Body of pancreas (tissue), 4 donors: ENCODE results near the gene CRELD2. TPM values are rescaled to one million over a fixed set of nuclear protein-coding genes. Genes with fewer than 3 reads are reported as not detected.
"Not testable (repeated sequence)": the region's sequence is repeated elsewhere in the genome, so short reads cannot be mapped to it uniquely, and the experiment has no call there.

Experiments
- ATAC-seq: fragments of 150-250 bp; one replicate; pipeline ENCODE4 v1.9.1; 2016
- DNase-seq, 4 donors: peaks; one replicate each; pipeline ENCODE4 v3.0.0-alpha.2; 2019
- H3K27ac ChIP-seq, 4 donors: fragments of 200-600 bp; sonication (generic); 1 replicate in 3 of 4; 2 replicates in 1 of 4; pipeline versions ENCODE4 v1.5.1 to v1.6.1; 2016 to 2019; ENCODE audit warnings: mild to moderate bottlenecking in 1 of 4, mixed read lengths in 1 of 4, moderate library complexity in 1 of 4
- H3K27me3 ChIP-seq, 2 donors: fragments of 200-600 bp; sonication (generic); one replicate each; pipeline ENCODE4 v1.6.0; 2016; ENCODE audit warnings: mild to moderate bottlenecking in 1 of 2
- H3K36me3 ChIP-seq, 2 donors: fragments of 200-600 bp; sonication (generic); replicated peaks in 1 of 2; 2 replicates each; pipeline ENCODE4 v1.5.1; 2016; ENCODE audit warnings: low read depth in 2 of 2; ENCODE audit not compliant: insufficient read depth in 1 of 2
- H3K4me1 ChIP-seq: fragments of 200-600 bp; sonication (generic); one replicate; pipeline ENCODE4 v1.6.0; 2016
- H3K4me3 ChIP-seq, 2 donors: fragments of 200-600 bp; sonication (generic); 1 replicate in 1 of 2; 2 replicates in 1 of 2; pipeline ENCODE4 v1.5.1; 2016 to 2019
- H3K9me3 ChIP-seq, 3 donors: fragments of 200-600 bp; sonication (generic); 1 replicate in 2 of 3; 2 replicates in 1 of 3; pipeline ENCODE4 v1.5.1; 2016
- POLR2A ChIP-seq, 3 donors: fragments of 450-650 bp; IDR thresholded peaks; one replicate each; pipeline ENCODE4 v1.6.1; 2016; ENCODE audit warnings: antibody characterized with exemption in 3 of 3, mild to moderate bottlenecking in 2 of 3
- WGBS, 2 donors: methylation state at CpG; one replicate each; pipeline ENCODE4 v1.1.5; 2017; 5-methylcytosine and 5-hydroxymethylcytosine counted together
- intact Hi-C: fragments of 100-400 bp; cut with DNase I; formaldehyde crosslinking; loops from one replicate; pipeline ENCODE4 v1.15.1; 2023
- total RNA-seq, 2 donors: library from RNA; depleted of rRNA; stranded (reverse); fragments of >200 nt; gene quantifications; one replicate each; pipeline ENCODE4 v1.1.0, GENCODE V29; 2016
- TF ChIP-seq, protein P1 (sequence below), 7 experiments: fragments of 450-650 bp in 4 of 7; fragments of 200-600 bp in 3 of 7; sonication (generic) in 3 of 7; IDR thresholded peaks; one replicate each; pipeline ENCODE4 v1.5.1; 2016 to 2019; ENCODE audit warnings: antibody characterized with exemption in 7 of 7

CRELD2 gene
- total RNA-seq, 2 donors from 2014 or later: 73.9 to 201 TPM

DNA sequence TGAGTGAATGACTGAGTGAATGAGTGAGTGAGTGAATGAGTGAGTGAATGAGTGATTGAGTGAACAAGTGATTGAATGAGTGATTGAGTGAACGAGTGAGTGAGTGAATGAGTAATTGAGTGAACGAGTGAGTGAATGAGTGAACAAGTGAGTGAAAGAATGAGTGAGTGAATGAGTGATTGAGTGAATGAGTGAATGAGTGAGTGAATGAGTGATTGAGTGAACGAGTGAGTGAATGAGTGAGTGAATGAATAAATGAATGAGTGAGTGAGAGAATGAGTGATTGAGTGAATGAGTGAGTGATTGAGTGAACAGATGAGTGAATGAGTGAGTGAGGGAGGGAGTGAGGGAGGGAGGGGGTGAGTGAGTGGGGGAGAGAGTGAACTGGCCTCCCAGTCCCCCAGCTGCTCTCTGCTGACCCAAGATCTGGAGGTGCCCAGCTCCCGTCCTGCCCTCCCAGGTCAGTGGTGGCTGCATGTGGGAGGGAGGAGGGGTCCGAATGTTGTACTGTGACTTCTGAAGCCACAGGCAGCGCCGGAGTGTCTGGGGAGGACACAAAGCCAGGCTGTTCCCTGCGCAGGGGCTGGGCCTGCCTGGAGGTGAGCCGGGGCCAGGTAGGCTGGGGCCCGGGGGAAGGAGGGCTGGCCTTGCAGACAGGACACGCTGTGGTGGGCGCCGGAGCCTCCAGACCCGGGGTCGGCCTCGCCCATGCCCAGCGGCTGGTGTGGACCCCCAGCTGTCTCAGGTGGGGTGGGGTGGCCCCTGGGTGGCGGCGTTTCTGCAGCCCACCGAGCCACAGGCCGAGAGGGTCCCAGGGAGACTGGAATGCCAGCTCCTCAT lies 24.4 kb downstream of the CRELD2 start:
- Histone ChIP-seq H3K4me3 (no peak overlapping the region), H3K4me1 (peaks cover 25% of the 10 kb centered on the region), H3K36me3 (no peaks in the 10 kb centered on the region), H3K27ac (no peak overlapping the region), H3K9me3 (no peaks in the 10 kb centered on the region), H3K27me3 (no peaks in the 10 kb centered on the region)
- 80 to 84% methylated on average over 8 to 20 of the region's 21 CpGs for WGBS, 2 donors
- intact Hi-C loops: no loop called here
- TF ChIP-seq, protein P1, sequence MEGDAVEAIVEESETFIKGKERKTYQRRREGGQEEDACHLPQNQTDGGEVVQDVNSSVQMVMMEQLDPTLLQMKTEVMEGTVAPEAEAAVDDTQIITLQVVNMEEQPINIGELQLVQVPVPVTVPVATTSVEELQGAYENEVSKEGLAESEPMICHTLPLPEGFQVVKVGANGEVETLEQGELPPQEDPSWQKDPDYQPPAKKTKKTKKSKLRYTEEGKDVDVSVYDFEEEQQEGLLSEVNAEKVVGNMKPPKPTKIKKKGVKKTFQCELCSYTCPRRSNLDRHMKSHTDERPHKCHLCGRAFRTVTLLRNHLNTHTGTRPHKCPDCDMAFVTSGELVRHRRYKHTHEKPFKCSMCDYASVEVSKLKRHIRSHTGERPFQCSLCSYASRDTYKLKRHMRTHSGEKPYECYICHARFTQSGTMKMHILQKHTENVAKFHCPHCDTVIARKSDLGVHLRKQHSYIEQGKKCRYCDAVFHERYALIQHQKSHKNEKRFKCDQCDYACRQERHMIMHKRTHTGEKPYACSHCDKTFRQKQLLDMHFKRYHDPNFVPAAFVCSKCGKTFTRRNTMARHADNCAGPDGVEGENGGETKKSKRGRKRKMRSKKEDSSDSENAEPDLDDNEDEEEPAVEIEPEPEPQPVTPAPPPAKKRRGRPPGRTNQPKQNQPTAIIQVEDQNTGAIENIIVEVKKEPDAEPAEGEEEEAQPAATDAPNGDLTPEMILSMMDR (IDR thresholded peaks at IDR 0.05): no peak
- TF ChIP-seq POLR2A (IDR thresholded peaks at IDR 0.05): no peak
- ATAC-seq (no peak), DNase-seq (no peak)

DNA sequence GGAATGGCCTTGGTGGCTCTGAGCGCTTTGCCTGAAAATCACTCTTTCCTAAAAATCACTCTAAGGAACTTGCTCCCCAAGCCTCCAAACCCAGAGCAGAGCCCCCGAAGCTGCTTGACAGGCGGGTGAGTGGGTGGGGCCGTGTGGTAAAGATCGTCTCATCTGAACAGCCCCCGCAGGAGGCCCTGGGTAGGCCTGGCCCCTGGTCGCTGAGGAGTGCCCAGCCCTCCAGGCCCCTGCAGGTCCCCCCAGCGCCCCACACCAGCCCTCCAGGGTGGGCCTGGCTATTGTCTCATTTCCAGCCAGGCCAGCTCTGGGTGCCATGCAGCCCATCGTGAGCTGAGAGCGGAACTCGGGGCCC lies 25.0 kb downstream of the CRELD2 start:
- DNase-seq (no peak), ATAC-seq (no peak)
- WGBS, 2 donors: 86 to 93% methylated on average over 6 to 7 of the region's 11 CpGs
- Histone ChIP-seq H3K27me3 (no peaks in the 10 kb centered on the region), H3K4me1 (peaks cover 30% of the 10 kb centered on the region), H3K36me3 (no peaks in the 10 kb centered on the region), H3K27ac (no peak overlapping the region), H3K4me3 (no peak overlapping the region), H3K9me3 (no peaks in the 10 kb centered on the region)
- TF ChIP-seq, protein P1 (IDR thresholded peaks at IDR 0.05): no peak
- TF ChIP-seq POLR2A (IDR thresholded peaks at IDR 0.05): no peak
- intact Hi-C loops: no loop called here

DNA sequence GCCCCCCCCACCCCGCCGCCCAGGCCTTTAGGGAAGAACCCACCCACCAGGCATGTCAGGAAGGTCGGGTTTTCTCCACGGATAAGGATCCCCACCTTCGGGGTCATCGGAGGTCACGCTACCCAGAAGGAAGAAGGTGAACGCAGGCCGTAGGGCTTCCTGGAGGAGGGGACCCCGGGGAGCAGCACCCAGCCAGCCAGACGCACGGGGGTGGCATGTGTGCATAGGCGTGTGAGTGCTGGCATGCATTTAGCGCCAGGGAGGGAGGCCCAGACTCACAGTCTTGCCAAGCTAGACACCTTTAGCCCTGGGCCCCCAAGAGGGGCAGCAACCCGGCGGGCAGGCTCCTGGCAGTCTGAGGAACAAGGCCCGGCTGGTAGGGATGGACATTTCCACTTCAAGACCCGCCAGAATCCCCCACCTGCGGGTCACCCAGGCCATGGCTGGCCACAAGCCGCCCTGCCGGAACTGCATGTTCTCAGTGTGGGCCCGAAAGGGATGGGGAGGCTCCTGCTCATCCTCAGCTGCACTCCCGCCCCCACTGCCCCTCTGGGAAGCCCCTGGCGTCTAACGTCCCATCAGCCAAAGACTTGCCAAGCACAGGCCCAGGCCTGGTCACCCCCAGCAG lies 25.5 kb downstream of the CRELD2 start:
- intact Hi-C loops: no loop called here
- ATAC-seq (no peak), DNase-seq (no peak)
- Histone ChIP-seq H3K27ac (peak overlapping the region in 1 of 4 donors; percentile 3), H3K4me1 (peaks cover 35% of the 10 kb centered on the region), H3K36me3 (no peaks in the 10 kb centered on the region), H3K9me3 (no peaks in the 10 kb centered on the region), H3K27me3 (no peaks in the 10 kb centered on the region), H3K4me3 (no peak overlapping the region)
- TF ChIP-seq, protein P1 (IDR thresholded peaks at IDR 0.05): no peak
- TF ChIP-seq POLR2A (IDR thresholded peaks at IDR 0.05): no peak
- 91 to 94% methylated on average over 9 to 17 of the region's 25 CpGs for WGBS, 2 donors

DNA sequence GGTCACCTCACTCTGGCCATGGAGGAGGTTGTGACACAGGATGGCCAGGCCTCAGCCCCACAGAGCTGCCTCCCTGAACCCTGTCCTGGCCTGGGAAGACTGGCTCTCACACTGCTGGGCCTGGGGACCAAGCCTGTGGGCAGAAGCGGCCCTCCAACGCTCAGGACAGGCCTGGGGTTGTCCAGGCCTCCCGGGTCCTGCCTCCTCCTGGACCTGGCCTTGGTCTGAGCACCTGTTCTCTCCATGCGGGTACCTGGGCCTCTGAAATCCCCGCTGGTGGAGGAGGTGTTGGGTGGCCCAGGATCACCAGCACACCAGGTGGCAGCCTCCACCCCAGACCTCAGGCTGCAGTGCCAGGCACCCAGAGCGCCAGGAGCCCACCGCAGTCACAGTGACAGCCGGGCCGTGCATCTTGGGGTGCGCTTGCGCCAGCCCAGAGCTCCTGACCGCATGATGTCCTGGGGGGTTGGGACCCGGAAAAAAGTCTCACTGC lies 26.0 kb downstream of the CRELD2 start:
- ATAC-seq (no peak), DNase-seq (no peak)
- Histone ChIP-seq H3K9me3 (no peaks in the 10 kb centered on the region), H3K4me1 (peaks cover 41% of the 10 kb centered on the region), H3K27me3 (no peaks in the 10 kb centered on the region), H3K27ac (peak overlapping the region in 1 of 4 donors; percentile 3), H3K4me3 (no peak overlapping the region), H3K36me3 (no peaks in the 10 kb centered on the region)
- TF ChIP-seq, protein P1 (IDR thresholded peaks at IDR 0.05): no peak
- no peak for TF ChIP-seq POLR2A (IDR thresholded peaks at IDR 0.05)
- intact Hi-C loops: no loop called here
- 88 to 95% methylated on average over 3 to 12 of the region's 13 CpGs for whole genome bisulfite sequencing, 2 donors

DNA sequence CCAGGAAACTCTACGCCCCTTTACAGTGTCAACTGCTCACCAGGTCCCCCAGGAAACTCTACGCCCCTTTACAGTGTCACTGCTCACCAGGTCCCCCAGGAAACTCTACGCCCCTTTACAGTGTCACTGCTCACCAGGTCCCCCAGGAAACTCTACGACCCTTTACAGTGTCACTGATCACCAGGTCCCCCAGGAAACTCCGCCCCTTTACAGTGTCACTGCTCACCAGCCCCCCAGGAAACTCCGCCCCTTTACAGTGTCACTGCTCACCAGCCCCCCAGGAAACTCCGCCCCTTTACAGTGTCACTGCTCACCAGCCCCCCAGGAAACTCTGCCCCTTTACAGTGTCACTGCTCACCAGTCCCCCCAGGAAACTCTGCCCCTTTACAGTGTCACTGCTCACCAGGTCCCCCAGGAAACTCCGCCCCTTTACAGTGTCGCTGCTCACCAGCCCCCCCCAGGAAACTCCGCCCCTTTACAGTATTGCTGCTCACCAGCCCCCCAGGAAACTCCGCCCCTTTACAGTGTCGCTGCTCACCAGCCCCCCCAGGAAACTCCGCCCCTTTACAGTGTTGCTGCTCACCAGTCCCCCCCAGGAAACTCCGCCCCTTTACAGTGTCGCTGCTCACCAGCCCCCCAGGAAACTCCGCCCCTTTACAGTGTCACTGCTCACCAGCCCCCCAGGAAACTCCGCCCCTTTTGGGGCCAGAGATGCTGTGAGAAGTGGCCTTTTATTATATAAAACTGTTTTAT lies 26.8 kb downstream of the CRELD2 start:
- 72 to 90% methylated on average over 8 to 14 of the region's 17 CpGs for WGBS, 2 donors
- intact Hi-C loops, H3K27me3 ChIP-seq, H3K9me3 ChIP-seq, H3K36me3 ChIP-seq, H3K4me3 ChIP-seq, ATAC-seq, DNase-seq: not testable (repeated sequence)
- Histone ChIP-seq H3K27ac (peak overlapping the region; percentile 39 to 100 (median 99)), H3K4me1 (peaks cover 48% of the 10 kb centered on the region)
